ENCODE results near the gene PCCA. TPM values are rescaled to one million over a fixed set of nuclear protein-coding genes. Genes with fewer than 3 reads are reported as not detected.
A peak's percentile ranks its signal among the peaks of the same experiment; 100 is the strongest.
"Not testable (repeated sequence)": the region's sequence is repeated elsewhere in the genome, so short reads cannot be mapped to it uniquely, and the experiment has no call there.

The PCCA gene
- total and polyA plus RNA-seq, 2 experiments from 2014 or later, result 29.8 to 59.2 TPM

DNA sequence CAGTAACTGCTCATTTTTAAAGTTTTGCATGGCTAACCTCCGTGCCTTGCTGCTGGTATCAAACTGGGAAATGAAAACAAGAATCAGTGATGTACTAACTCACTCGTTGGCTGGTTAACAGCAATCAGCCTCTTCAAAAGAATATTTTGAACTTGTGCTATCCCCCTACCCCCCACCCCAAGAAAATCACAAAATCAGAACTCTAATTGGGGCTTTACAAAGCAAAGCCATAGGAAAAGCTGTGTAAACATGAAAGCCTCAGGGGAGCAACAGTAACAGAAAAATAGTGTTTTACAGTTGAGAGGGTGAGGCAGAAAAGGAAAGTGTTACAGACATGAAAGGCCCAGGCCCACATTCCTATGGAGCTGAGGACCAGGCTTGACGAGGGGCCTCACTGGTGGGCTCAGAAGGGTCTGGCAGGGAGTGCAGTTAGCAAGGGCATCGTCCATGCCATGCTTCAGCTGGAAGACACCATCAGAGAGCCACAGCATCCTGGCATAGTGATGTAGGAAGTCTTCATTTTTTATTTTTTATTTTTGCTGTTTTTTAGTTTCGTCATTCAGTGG lies 217.6 kb downstream of the PCCA start:
- H3K4me3 ChIP-seq, result no peak overlapping the region
- no peaks in the 10 kb centered on the region for H3K27me3 ChIP-seq
- peak in 1 of 2 donors; percentile 9 for DNase-seq (ENCODE audit: low read depth in 1 of 2, low spot score in 1 of 2)
- H3K27ac ChIP-seq, result peak overlapping the region; percentile 33
- TF ChIP-seq, protein P1, sequence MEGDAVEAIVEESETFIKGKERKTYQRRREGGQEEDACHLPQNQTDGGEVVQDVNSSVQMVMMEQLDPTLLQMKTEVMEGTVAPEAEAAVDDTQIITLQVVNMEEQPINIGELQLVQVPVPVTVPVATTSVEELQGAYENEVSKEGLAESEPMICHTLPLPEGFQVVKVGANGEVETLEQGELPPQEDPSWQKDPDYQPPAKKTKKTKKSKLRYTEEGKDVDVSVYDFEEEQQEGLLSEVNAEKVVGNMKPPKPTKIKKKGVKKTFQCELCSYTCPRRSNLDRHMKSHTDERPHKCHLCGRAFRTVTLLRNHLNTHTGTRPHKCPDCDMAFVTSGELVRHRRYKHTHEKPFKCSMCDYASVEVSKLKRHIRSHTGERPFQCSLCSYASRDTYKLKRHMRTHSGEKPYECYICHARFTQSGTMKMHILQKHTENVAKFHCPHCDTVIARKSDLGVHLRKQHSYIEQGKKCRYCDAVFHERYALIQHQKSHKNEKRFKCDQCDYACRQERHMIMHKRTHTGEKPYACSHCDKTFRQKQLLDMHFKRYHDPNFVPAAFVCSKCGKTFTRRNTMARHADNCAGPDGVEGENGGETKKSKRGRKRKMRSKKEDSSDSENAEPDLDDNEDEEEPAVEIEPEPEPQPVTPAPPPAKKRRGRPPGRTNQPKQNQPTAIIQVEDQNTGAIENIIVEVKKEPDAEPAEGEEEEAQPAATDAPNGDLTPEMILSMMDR (IDR thresholded peaks at IDR 0.05; ENCODE audit: low read depth, low read length), result no peak
- H3K36me3 ChIP-seq, result no peaks in the 10 kb centered on the region
- H3K9me3 ChIP-seq (ENCODE audit: low read depth), result no peaks in the 10 kb centered on the region
- H3K4me1 ChIP-seq (ENCODE audit: low read depth), result peaks cover 23% of the 10 kb centered on the region

DNA sequence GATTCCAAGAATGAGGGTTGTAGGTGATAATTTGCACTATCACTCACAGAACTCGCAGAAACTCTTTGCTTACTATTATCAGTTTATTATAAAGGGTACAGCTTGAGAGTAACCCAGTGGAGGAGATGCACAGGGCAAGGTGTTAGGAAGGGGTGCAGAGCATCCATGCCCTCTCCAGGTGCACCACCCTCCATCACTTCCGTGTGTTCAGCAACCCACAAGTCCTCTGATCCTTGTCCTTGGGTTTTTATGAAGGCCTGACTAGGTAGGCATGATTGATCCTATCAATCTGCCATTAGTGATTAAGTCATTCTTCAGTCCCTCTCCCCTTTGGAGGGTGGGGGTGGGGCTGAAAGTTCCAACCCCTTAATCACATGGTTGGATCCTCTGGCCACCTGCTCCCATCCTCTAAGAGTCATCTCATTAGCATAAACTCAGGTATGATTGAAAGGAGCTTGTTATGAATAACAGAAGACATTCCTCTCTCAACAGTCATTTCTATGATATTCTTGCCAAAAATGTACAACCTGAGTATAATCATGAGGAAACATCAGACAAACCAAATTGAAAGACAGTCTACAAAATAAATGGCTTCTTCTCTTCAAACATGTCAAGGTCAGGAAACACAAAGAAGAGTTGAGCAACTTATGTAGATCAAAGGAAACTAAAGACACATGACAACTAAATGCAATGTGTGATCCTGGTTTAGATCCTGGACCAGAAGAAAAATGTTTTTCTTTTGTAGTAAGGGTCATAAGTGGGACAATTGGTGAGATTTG lies 225.4 kb downstream of the PCCA start:
- Histone ChIP-seq H3K27me3 (no peaks in the 10 kb centered on the region), H3K4me1 (ENCODE audit: low read depth) (peaks cover 3% of the 10 kb centered on the region), H3K36me3 (no peaks in the 10 kb centered on the region), H3K27ac (no peak overlapping the region), H3K9me3 (ENCODE audit: low read depth) (no peaks in the 10 kb centered on the region), H3K4me3 (no peak overlapping the region)
- TF ChIP-seq, protein P1 (IDR thresholded peaks at IDR 0.05; ENCODE audit: low read depth, low read length), result no peak
- DNase-seq (ENCODE audit: low read depth in 1 of 2, low spot score in 1 of 2), result no peak

DNA sequence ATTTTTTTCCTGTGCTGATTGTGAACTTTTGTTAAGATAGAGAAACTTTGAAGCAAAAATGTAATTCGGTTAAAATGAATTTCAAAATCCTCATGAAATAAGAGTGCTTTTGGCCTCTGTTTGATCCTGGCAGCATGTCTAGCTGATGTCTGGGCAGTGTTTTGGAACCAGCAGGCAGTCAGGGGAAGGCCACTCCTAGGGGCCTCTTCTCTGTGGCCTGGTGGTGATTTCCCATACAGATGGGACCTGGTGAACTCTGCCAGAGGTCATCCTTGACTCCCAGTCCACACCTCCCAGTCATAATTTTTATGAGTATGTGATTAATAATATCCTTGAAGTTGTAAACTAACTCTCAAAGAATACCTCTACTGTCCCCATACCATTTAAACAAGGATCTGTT lies 226.6 kb downstream of the PCCA start:
- H3K4me1 ChIP-seq (ENCODE audit: low read depth), result peaks cover 3% of the 10 kb centered on the region
- no peaks in the 10 kb centered on the region for H3K9me3 ChIP-seq (ENCODE audit: low read depth)
- no peaks in the 10 kb centered on the region for H3K27me3 ChIP-seq
- peak in 1 of 2 donors; percentile 14 for DNase-seq (ENCODE audit: low read depth in 1 of 2, low spot score in 1 of 2)
- H3K36me3 ChIP-seq, result no peaks in the 10 kb centered on the region
- no peak overlapping the region for H3K4me3 ChIP-seq
- H3K27ac ChIP-seq, result no peak overlapping the region
- TF ChIP-seq, protein P1 (IDR thresholded peaks at IDR 0.05; ENCODE audit: low read depth, low read length), result no peak

DNA sequence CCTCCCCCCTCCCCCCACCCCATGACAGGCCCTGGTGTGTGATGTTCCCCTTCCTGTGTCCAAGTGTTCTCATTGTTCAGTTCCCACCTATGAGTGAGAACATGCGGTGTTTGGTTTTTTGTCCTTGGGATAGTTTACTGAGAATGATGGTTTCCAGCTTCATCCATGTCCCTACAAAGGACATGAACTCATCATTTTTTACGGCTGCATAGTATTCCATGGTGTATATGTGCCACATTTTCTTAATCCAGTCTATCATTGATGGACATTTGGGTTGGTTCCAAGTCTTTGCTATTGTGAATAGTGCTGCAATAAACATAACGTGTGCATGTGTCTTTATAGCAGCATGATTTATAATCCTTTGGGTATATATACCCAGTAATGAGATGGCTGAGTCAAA lies 229.6 kb downstream of the PCCA start:
- not testable (repeated sequence) for H3K4me3 ChIP-seq; H3K4me1 ChIP-seq (ENCODE audit: low read depth); H3K36me3 ChIP-seq; H3K27me3 ChIP-seq; DNase-seq (ENCODE audit: low read depth in 1 of 2, low spot score in 1 of 2); H3K27ac ChIP-seq; H3K9me3 ChIP-seq (ENCODE audit: low read depth)

DNA sequence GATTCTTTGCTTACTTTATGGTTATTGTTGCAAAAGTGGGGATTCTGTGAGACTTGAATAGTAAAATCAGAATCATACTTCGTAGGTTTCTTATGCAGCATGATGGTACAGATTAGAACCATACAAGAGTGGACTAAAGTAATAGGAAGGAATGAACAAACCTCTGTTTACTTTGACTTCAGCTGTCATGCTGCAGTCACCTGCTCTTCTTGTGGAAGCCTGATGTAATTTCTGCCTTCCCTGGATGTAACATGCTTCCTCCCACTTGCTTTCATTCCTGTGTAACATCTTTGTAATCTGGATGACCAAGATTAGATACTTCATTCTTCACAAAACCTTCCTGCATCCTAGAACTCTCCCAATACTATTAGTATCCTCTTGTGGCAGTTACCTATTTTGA lies 235.0 kb downstream of the PCCA start:
- Histone ChIP-seq H3K9me3 (ENCODE audit: low read depth) (no peaks in the 10 kb centered on the region), H3K4me3 (no peak overlapping the region), H3K27ac (no peak overlapping the region), H3K36me3 (no peaks in the 10 kb centered on the region), H3K27me3 (no peaks in the 10 kb centered on the region), H3K4me1 (ENCODE audit: low read depth) (no peaks in the 10 kb centered on the region)
- TF ChIP-seq, protein P1 (IDR thresholded peaks at IDR 0.05; ENCODE audit: low read depth, low read length), result no peak
- no peak for DNase-seq (ENCODE audit: low read depth in 1 of 2, low spot score in 1 of 2)

DNA sequence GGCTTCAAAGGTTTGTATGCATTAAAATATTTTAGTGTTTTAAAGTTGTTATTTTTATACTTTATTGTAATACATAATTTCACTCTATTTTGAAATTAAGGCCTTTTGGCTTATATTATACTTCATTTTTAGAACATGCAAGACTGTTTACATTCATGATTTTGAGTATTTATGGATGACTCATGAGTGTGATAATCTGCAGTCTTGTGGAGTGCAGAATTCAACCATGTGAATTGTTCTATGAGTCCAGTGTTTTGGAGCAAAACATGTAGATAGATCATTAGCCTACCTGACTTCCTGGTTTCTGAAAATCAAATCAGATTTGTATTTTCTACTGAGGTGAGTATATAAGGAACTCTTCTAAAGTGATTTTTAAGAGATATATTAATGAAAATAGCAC lies 241.8 kb downstream of the PCCA start:
- H3K27me3 ChIP-seq, result no peaks in the 10 kb centered on the region
- no peak overlapping the region for H3K27ac ChIP-seq
- H3K36me3 ChIP-seq, result no peaks in the 10 kb centered on the region
- H3K4me3 ChIP-seq, result no peak overlapping the region
- TF ChIP-seq, protein P1 (IDR thresholded peaks at IDR 0.05; ENCODE audit: low read depth, low read length), result no peak
- DNase-seq (ENCODE audit: low read depth in 1 of 2, low spot score in 1 of 2), result peak in 1 of 2 donors; percentile 6
- H3K4me1 ChIP-seq (ENCODE audit: low read depth), result no peaks in the 10 kb centered on the region
- no peaks in the 10 kb centered on the region for H3K9me3 ChIP-seq (ENCODE audit: low read depth)

Measured in cardiac muscle cell (in vitro differentiated cells and primary cell).